CD4-positive, alpha-beta T cell treated with Interleukin-4 for 4 hours (primary cell): ENCODE data around the gene SNX21.
"Not testable (repeated sequence)": the region's sequence is repeated elsewhere in the genome, so short reads cannot be mapped to it uniquely, and the experiment has no call there.

Experiments
- DNase-seq: peaks from one replicate; pipeline ENCODE4 v3.0.0-alpha.2; 2020

Gene SNX21

GRCh38 chr20:45823949-45824835, 9.4 kb upstream of the SNX21 start:
- DNase-seq = peak; percentile 50

DNA sequence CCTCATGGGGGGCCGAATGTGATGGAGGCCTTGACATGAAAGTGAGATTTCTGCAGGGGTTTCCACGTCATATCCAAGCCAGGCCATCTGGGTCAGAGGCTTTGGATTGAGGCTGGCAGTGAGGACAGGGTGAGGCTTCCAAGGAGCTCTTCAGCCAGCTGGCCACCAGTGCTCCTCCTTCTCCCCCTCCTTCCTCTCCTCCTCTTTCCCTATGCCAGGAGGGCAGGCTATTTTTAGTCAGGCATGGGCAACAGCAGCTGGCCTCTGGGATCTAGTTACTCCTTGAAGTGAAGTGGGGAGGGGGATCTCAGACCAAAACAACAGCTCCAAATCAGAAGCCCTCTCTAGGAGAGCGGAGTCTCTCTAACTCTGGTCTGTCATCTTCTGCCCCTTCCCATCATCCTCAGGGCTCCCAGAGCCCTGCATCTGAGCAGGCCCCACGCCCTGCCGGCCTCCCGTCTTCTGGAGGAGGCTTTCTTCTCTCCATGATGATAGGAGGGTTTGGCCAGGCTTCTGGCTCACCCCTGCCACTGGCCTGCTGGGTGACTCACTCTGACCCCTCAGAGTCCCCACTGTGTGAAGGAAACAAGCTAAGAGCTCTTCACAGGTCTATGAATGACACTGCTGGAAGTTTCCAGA, 7.1 kb upstream of the SNX21 start:
- no peak for DNase-seq

GRCh38 chr20:45827030-45827652, 6.5 kb upstream of the SNX21 start, which contains the start of gene TNNC2:
TNNC2 (minus strand) TSS chr20:45827312; CDS start chr20:45827248, 64 bp downstream.
- DNase-seq = no peak

GRCh38 chr20:45827712-45828111, 5.9 kb upstream of the SNX21 start:
- DNase-seq = no peak

GRCh38 chr20:45828589-45828988, 5.0 kb upstream of the SNX21 start:
- no peak for DNase-seq

DNA sequence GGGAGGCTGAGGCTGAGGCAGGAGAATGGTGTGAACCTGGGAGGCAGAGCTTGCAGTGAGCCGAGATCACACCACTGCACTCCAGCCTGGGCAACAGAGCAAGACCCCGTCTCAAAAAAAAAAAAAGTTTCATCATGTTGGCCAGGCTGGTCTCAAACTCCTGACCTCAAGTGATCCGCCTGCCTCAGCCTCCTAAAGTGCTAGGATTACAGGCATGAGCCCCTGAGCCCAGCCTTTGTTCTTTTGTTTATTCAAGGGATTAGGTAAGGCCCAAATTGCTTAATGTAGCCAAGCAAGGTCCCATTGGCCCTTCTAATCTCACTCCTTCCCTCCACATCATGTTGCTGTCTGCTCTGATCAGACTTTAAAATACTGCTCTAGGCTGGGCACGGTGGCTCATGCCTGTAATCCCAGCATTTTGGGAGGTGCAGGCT, 3.9 kb upstream of the SNX21 start:
- DNase-seq = not testable (repeated sequence)

DNA sequence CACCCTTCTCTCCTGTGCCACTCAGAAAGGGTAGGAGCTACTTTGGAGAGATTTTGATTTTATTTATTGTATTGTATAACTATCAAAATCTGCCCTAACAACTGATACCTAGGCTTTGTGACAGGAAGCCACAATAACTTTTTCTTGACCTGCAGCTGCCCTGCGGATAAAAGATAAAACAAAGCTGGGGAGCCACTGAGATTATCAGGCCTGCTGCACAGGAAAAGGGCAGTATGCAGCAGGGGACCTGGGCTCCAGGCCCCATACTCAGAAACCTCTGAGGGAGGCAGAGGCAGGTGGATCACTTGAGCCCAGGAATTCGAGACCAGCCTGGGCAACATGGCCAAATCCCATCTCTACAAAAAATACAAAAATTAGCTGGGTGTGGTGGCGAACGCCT, 980 bp upstream of the SNX21 start:
- DNase-seq = no peak

DNA sequence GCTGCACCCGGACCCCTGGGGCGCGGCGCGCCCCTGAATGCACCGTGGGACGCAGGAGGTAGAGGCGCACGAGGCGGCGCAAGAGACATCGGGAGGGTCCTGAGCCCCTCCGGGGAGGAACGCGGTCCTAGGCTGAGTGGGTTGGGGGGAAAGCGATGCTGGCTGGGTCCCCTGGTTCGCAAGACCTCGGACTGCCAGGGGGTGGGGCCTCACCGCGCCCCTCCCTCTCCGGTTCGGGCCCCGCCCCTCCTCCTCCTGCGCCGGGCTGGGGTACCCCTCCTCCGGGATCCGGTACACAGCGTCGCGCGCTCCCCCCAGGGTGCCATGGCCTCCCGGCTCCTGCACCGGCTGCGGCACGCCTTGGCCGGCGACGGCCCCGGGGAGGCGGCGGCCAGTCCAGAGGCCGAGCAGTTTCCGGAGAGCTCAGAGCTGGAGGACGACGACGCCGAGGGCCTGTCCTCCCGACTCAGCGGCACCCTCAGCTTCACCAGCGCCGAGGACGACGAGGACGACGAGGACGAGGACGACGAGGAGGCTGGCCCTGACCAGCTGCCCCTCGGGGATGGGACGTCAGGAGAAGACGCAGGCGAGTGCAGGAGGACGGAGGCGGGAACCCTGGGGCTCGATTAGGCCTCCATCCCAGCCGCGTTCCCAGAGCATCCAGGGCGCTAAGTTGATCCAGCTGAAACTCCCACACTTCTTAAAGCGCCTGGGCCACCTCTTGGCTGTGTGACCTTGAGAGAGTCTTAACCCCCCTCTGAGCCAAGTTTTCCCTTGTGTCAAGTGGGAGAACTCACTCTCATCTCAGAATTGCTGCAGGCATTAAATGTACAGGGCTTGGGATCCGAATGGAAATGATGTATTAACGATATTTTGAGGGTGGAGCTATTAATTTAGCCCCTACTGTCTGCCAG, 541 bp downstream of the SNX21 start:
- peak; percentile 14 for DNase-seq

- no peak for DNase-seq
These were observed 1.2 kb downstream of the SNX21 start for GRCh38 chr20:45834797-45835161.

GRCh38 chr20:45835329-45835765, 1.7 kb downstream of the SNX21 start:
- DNase-seq = no peak

GRCh38 chr20:45835825-45836224, 2.2 kb downstream of the SNX21 start:
- no peak for DNase-seq

- DNase-seq = no peak
These were observed 3.2 kb downstream of the SNX21 start for GRCh38 chr20:45836841-45837240.

DNA sequence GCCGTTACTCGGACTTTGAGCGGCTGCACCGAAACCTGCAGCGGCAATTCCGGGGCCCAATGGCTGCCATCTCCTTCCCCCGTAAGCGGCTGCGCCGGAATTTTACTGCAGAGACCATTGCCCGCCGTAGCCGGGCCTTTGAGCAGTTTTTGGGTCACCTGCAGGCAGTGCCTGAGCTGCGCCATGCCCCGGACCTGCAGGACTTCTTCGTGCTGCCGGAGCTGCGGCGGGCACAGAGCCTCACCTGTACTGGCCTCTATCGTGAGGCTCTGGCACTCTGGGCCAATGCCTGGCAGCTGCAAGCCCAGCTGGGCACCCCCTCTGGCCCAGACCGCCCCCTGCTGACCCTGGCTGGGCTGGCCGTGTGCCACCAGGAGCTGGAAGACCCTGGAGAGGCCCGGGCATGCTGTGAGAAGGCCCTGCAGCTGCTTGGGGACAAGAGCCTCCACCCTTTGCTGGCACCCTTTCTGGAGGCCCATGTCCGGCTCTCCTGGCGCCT, 7.2 kb downstream of the SNX21 start:
- DNase-seq = no peak

DNA sequence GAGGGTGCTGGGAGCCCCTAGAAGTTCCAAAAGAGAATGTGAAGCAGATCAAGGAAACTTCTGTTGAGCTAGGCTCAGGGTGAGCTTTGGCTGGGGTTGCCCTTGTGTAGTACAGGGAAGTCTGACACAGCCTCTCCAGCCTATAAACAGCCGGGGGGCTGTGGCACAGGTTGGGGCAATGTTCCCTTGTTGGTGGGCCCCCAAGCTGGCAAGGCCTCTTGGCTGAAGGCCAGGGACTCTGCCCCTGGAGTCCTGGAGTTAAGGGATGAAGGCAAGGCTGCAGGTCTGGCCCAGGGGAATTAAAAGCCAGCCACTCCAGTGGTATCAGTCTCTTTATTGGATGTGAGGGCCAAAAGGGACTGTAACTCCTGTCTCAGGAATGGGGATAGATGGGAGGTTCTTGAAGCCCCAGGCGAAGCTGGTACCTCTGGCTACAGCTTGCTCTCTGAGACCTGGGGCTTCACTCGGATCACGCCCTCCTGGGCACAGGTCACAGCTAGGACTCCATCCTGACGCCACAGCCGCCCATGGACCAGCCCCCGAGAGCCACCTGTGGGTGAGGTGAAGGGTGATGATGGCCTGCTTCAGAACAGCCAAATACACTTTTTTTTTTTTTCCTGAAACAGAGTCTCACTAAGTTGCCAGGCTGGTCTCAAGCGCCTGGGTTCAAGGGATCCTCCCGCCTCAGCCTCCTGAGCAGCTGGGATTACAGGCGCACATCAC, 8.0 kb downstream of the SNX21 start:
- no peak for DNase-seq

DNA sequence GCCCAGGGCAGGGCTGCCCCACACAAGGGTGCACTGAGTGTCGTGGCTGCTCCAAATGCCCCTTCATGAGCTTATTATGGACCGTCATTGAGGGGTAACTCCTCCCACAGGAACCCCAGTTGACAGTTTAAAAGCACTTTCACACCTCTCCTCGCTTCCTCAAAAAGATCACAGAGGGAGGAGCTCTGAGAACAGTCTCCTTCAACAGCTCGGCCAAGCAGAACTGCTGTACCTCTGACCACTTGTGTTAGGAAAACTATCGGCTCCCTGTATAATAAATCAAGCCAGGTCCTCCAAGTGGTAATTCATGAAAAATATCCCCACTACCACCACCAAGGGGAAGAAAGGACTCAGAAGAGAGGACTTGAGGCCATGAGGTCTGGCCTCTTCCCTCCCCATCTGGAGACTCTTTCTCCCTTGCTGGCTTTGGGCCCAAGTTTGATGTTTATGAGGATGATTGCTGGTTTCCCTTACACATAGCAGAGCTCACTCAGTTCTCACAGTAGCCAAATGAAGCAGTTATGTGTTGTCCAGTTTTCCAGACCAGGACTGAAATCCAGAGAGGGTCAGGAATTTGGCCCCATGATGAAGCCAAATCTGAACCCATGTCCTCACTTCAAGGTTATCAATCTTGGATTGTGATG, 8.7 kb downstream of the SNX21 start:
- DNase-seq = peak; percentile 5

GRCh38 chr20:45843506-45843905, 9.9 kb downstream of the SNX21 start:
- no peak for DNase-seq

- no peak for DNase-seq
These were observed 11.9 kb downstream of the SNX21 start for GRCh38 chr20:45845452-45845851.

DNA sequence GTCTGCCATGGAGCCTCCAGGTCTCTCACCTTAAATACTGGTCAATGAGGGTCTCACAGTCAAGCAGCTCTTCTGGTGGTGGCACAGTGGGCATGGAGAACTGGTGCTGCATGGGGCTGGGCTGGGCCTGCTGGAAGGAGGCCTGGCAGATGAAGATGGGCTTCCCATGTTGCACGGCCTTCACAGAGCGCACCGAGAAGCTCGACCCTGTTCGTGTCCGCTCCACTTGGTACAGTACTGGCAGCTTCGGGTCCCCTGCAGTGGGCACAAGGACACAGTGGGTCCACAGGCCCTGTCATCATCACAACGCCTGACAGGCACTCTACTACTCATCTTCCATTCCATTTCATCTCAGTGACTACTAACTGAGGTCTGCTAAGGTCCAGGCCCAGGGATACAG, 14.8 kb downstream of the SNX21 start:
- no peak for DNase-seq

DNA sequence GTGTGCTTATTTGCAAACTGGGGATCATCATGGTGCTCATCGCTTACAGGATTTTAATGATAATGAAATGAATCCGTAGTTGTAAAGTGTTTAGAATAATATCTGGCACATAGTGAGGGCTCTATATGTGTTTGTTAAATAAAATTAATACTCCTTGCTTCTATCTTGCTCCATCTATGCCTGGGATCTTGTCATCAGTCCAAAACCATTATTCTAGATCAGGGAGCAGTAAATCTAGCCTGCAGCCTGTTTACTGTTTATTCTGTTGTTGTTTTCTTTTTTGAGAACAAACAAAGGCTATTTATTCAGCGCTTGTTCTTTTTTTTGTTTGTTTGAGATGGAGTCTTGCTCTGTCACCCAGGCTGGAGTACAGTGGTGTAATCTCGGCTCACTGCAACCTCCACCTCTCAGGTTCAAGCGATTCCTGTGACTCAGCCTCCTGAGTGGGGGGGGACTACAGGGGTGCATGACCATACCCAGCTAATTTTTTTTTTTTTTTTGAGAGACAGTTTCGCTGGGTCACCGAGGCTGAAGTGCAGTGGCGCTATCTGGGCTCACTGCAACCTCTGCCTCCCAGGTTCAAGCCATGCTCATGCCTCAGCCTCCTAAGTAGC, 15.5 kb downstream of the SNX21 start:
- no peak for DNase-seq

DNA sequence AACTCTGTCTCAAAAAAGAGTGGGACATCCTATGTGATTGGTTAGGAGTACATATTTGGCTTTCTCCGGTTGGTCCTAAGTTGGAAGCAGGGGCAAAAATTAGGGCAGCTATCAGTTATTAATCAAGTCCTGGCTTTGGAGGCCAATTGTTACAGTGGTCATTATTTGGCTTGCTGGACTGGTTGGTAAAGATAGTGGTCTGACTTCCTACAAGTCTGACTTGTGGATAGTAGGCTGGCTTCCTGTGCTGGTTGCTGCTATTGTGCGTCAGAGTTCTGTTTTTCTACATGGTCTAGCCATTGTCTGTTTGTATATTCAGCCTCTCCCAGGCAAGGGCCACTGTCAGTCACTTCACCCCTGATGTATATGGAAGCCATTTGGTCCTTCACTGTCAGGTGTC, 16.6 kb downstream of the SNX21 start:
- DNase-seq = no peak

- DNase-seq = no peak
These were observed 17.3 kb downstream of the SNX21 start for GRCh38 chr20:45850926-45851325.
